BE2C (cell line): ENCODE results near the gene C16orf87.

Experiments used
- DNase-seq: peaks from one replicate; pipeline ENCODE4 v3.0.0-alpha.2; 2020
- H3K27me3 ChIP-seq: fragments of 250-450 bp; sonication (Bioruptor Pico); 2 replicates; pipeline ENCODE4 v1.5.1; 2020; ENCODE audit warnings: mild to moderate bottlenecking
- H3K36me3 ChIP-seq: fragments of 250-450 bp; sonication (Bioruptor Pico); 2 replicates; pipeline ENCODE4 v1.5.1; 2020; ENCODE audit warnings: mild to moderate bottlenecking
- H3K4me1 ChIP-seq: fragments of 250-450 bp; sonication (Bioruptor Pico); 2 replicates; pipeline ENCODE4 v1.5.1; 2020
- H3K4me3 ChIP-seq: 2 replicates; pipeline ENCODE4 v1.5.1; 2011; ENCODE audit warnings: low read depth, low read length
- H3K9me3 ChIP-seq: fragments of 250-450 bp; sonication (Bioruptor Pico); 2 replicates; pipeline ENCODE4 v1.5.1; 2020
- CTCF ChIP-seq: IDR thresholded peaks from 2 replicates; pipeline ENCODE4 v1.5.1; 2012; ENCODE audit warnings: mild to moderate bottlenecking, low read depth, low read length

The C16orf87 gene

GRCh38 chr16:46822270-46822669 is 8.7 kb downstream of the C16orf87 start:
- Histone ChIP-seq H3K36me3 (no peaks in the 10 kb centered on the region), H3K4me3 (no peak overlapping the region)
- TF ChIP-seq CTCF = no peak

GRCh38 chr16:46817961-46818360 is 13.0 kb downstream of the C16orf87 start:
- Histone ChIP-seq H3K4me1 (no peaks in the 10 kb centered on the region), H3K9me3 (no peaks in the 10 kb centered on the region), H3K4me3 (no peak overlapping the region), H3K36me3 (no peaks in the 10 kb centered on the region), H3K27me3 (no peaks in the 10 kb centered on the region)
- TF ChIP-seq CTCF = no peak
- DNase-seq = no peak

More at GRCh38 chr16:46822270-46822669, 8.7 kb downstream of the C16orf87 start:
- Histone ChIP-seq H3K27me3 (no peaks in the 10 kb centered on the region), H3K4me1 (no peaks in the 10 kb centered on the region), H3K9me3 (no peaks in the 10 kb centered on the region)
- no peak for DNase-seq

GRCh38 chr16:46814790-46815189 is 16.2 kb downstream of the C16orf87 start:
- no peaks in the 10 kb centered on the region for H3K36me3 ChIP-seq
- no peak for TF ChIP-seq CTCF
- no peak for DNase-seq
- H3K4me3 ChIP-seq = no peak overlapping the region
- H3K4me1 ChIP-seq = no peaks in the 10 kb centered on the region
- no peaks in the 10 kb centered on the region for H3K27me3 ChIP-seq
- H3K9me3 ChIP-seq = no peaks in the 10 kb centered on the region

GRCh38 chr16:46813611-46814010 is 17.4 kb downstream of the C16orf87 start:
- no peaks in the 10 kb centered on the region for H3K4me1 ChIP-seq
- no peak overlapping the region for H3K4me3 ChIP-seq
- H3K9me3 ChIP-seq = no peaks in the 10 kb centered on the region
- no peaks in the 10 kb centered on the region for H3K27me3 ChIP-seq
- no peak for TF ChIP-seq CTCF
- DNase-seq = no peak
- H3K36me3 ChIP-seq = no peaks in the 10 kb centered on the region

GRCh38 chr16:46812781-46813540 is 18.0 kb downstream of the C16orf87 start:
- no peaks in the 10 kb centered on the region for H3K9me3 ChIP-seq
- DNase-seq = no peak
- H3K36me3 ChIP-seq = no peaks in the 10 kb centered on the region
- no peaks in the 10 kb centered on the region for H3K4me1 ChIP-seq
- H3K27me3 ChIP-seq = no peaks in the 10 kb centered on the region
- no peak for TF ChIP-seq CTCF
- no peak overlapping the region for H3K4me3 ChIP-seq

GRCh38 chr16:46811682-46812081 is 19.3 kb downstream of the C16orf87 start:
- TF ChIP-seq CTCF = no peak
- H3K4me1 ChIP-seq = no peaks in the 10 kb centered on the region; the same call in 1 of the 2 replicates
- H3K9me3 ChIP-seq = no peaks in the 10 kb centered on the region
- H3K4me3 ChIP-seq = no peak overlapping the region
- no peaks in the 10 kb centered on the region for H3K36me3 ChIP-seq
- DNase-seq = no peak
- H3K27me3 ChIP-seq = no peaks in the 10 kb centered on the region
